ENCODE data around the gene ARL2BP.

GRCh38 chr16:57240851-57241250, 4.2 kb upstream of the ARL2BP start:
- TF ChIP-seq CTCF (IDR thresholded peaks at IDR 0.05) (no peak), EZH2 (IDR thresholded peaks at IDR 0.05; ENCODE audit: borderline replicate concordance, insufficient read depth, low read depth, low read length, poor library complexity, severe bottlenecking) (no peak)

Measured in B cell (primary cell).